ENCODE data around the gene ORAI3. TPM values are rescaled to one million over a fixed set of nuclear protein-coding genes. Genes with fewer than 3 reads are reported as not detected.

The ORAI3 gene
- total and polyA plus RNA-seq, 2 of the 13 experiments (the other 11 are each of a cell fraction or from before 2014, with no cell fraction given), result 11.4 to 32.0 TPM

GRCh38 chr16:30921748-30922419, 27.0 kb upstream of the ORAI3 start (continued):
- TF ChIP-seq MAX (IDR thresholded peaks at IDR 0.05) (no peak; the same call in 1 of the 2 replicates), EEA1 (CRISPR knock-in tag; IDR thresholded peaks at IDR 0.05; ENCODE audit: borderline replicate concordance) (peak; percentile 27; the same call in 1 of the 2 replicates), AKAP8 (CRISPR knock-in tag; IDR thresholded peaks at IDR 0.05) (no peak), ZBTB8A (CRISPR knock-in tag; IDR thresholded peaks at IDR 0.05; ENCODE audit: borderline replicate concordance, low read depth) (no peak), ZNF143 (CRISPR knock-in tag; IDR thresholded peaks at IDR 0.05) (no peak), ZNF761 (CRISPR knock-in tag; conservative IDR thresholded peaks at IDR 0.05) (no peak), ZNF691 (CRISPR knock-in tag; IDR thresholded peaks at IDR 0.05; ENCODE audit: borderline replicate concordance, low read depth) (peak; percentile 64; the same call in 1 of the 2 replicates), HMG20A (CRISPR knock-in tag; IDR thresholded peaks at IDR 0.05; ENCODE audit: borderline replicate concordance) (no peak), ZZZ3 (CRISPR knock-in tag; IDR thresholded peaks at IDR 0.05; ENCODE audit: borderline replicate concordance) (no peak; the same call in 1 of the 2 replicates), ZNF709 (CRISPR knock-in tag; IDR thresholded peaks at IDR 0.05) (peak; percentile 79; the same call in 1 of the 2 replicates), EED (CRISPR knock-in tag; IDR thresholded peaks at IDR 0.05) (no peak; the same call in 1 of the 2 replicates), PHB2 (IDR thresholded peaks at IDR 0.05; ENCODE audit: partially characterized antibody) (no peak), NFAT5 (CRISPR knock-in tag; IDR thresholded peaks at IDR 0.05) (no peak), FOSL2 (CRISPR knock-in tag; IDR thresholded peaks at IDR 0.05) (peak; percentile 23; the same call in 1 of the 2 replicates), ZNF644 (CRISPR knock-in tag; IDR thresholded peaks at IDR 0.05; ENCODE audit: low read depth) (no peak), KDM6A (CRISPR knock-in tag; IDR thresholded peaks at IDR 0.05; ENCODE audit: low read depth) (no peak), ZNF12 (CRISPR knock-in tag; IDR thresholded peaks at IDR 0.05) (peak; percentile 6; the same call in 1 of the 2 replicates), ATF5 (CRISPR knock-in tag; IDR thresholded peaks at IDR 0.05; ENCODE audit: low read depth) (0 out of 2 replicates have a peak, but pooled peaks have one; percentile 49)
- TF ChIP-seq, protein P1, sequence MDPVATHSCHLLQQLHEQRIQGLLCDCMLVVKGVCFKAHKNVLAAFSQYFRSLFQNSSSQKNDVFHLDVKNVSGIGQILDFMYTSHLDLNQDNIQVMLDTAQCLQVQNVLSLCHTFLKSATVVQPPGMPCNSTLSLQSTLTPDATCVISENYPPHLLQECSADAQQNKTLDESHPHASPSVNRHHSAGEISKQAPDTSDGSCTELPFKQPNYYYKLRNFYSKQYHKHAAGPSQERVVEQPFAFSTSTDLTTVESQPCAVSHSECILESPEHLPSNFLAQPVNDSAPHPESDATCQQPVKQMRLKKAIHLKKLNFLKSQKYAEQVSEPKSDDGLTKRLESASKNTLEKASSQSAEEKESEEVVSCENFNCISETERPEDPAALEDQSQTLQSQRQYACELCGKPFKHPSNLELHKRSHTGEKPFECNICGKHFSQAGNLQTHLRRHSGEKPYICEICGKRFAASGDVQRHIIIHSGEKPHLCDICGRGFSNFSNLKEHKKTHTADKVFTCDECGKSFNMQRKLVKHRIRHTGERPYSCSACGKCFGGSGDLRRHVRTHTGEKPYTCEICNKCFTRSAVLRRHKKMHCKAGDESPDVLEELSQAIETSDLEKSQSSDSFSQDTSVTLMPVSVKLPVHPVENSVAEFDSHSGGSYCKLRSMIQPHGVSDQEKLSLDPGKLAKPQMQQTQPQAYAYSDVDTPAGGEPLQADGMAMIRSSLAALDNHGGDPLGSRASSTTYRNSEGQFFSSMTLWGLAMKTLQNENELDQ (CRISPR knock-in tag; IDR thresholded peaks at IDR 0.05; ENCODE audit: borderline replicate concordance), result no peak
